Right cardiac atrium (tissue), 5 donors: Measurements from ENCODE around the gene SIK2. TPM values are rescaled to one million over a fixed set of nuclear protein-coding genes. Genes with fewer than 3 reads are reported as not detected.

Experiments
- ATAC-seq, 2 donors: fragments of 200-7000 bp; cut with Tn5 transposase; one replicate each; pipeline versions ENCODE4 v1.8.0 to v1.9.1; 2020; ENCODE audit warnings: moderate library complexity in 2 of 2, mild to moderate bottlenecking in 1 of 2
- DNase-seq, 3 donors: peaks; one replicate each; pipeline ENCODE4 v3.0.0-alpha.2; 2020
- H3K27ac ChIP-seq: one replicate; pipeline ENCODE4 v1.5.1; 2013; ENCODE audit warnings: mild to moderate bottlenecking, low read length, control low read depth, moderate library complexity
- H3K27me3 ChIP-seq: one replicate; pipeline ENCODE4 v1.6.1; 2013; ENCODE audit not compliant: control insufficient read depth, insufficient read depth
- H3K4me1 ChIP-seq: one replicate; pipeline ENCODE4 v1.6.1; 2013; ENCODE audit warnings: low read length; ENCODE audit not compliant: control insufficient read depth, insufficient read depth
- H3K4me3 ChIP-seq: one replicate; pipeline ENCODE4 v1.5.1; 2013; ENCODE audit warnings: low read length, control low read depth
- H3K9me3 ChIP-seq: one replicate; pipeline ENCODE4 v1.6.1; 2013; ENCODE audit warnings: low read length; ENCODE audit not compliant: control insufficient read depth
- WGBS: extraction: QIAGEN DNeasy Blood & Tissue Kit; methylation state at CpG from one replicate; pipeline ENCODE4 v1.1.7; 2013; 5-methylcytosine and 5-hydroxymethylcytosine counted together
- intact Hi-C, 4 donors: fragments of 100-400 bp; cut with DNase I; formaldehyde crosslinking; loops; one replicate each; pipeline versions ENCODE4 v1.11.0 to v1.14.0; 2022 to 2023
- polyA plus RNA-seq: library from polyadenylated mRNA; stranded (reverse); fragments of 200-250 nt; gene quantifications from one replicate; pipeline ENCODE4 v1.2.3, GENCODE V29; 2013
- total RNA-seq, 4 donors: library from RNA; stranded (reverse); fragmentation: NEBNext Ultra II Directional; extraction: Animal tissue kit (Norgen Biotek cat#: 25700); gene quantifications; one replicate each; pipeline ENCODE4 v1.2.1, GENCODE V29; 2021
- donor health status: healthy with polysubstance abuse.
- donor health status: DM: no; HTN: yes; CAD: no.
- donor health status: DM: no; HTN: no; CAD: no.
- donor health status: DM: no; HTN: yes; CAD: no; lungs with severe emphysema.
- donor health status: DM: yes; HTN: yes; CAD: no.

SIK2 gene
- total and polyA plus RNA-seq, 5 donors = 7.4 to 51.7 (median 21.5) TPM

GRCh38 chr11:111774955-111775710 lies 172.9 kb downstream of the SIK2 start:
- DNase-seq (peak; percentile 64 to 87 (median 70)), ATAC-seq (peak; percentile 81 to 88)
- H3K9me3 ChIP-seq = no peaks in the 10 kb centered on the region
- no peak overlapping the region for H3K4me3 ChIP-seq
- H3K27me3 ChIP-seq = no peaks in the 10 kb centered on the region
- 44% methylated on average over 6 of the region's 6 CpGs for WGBS
- no peaks in the 10 kb centered on the region for H3K4me1 ChIP-seq
- intact Hi-C loops = loop anchor here (2.0 to 10.0 kb wide), 4 partner anchors 60 to 190 kb away; partner anchors contain the start of gene SIK2 (in 4 of the 4)
- no peak overlapping the region for H3K27ac ChIP-seq

DNA sequence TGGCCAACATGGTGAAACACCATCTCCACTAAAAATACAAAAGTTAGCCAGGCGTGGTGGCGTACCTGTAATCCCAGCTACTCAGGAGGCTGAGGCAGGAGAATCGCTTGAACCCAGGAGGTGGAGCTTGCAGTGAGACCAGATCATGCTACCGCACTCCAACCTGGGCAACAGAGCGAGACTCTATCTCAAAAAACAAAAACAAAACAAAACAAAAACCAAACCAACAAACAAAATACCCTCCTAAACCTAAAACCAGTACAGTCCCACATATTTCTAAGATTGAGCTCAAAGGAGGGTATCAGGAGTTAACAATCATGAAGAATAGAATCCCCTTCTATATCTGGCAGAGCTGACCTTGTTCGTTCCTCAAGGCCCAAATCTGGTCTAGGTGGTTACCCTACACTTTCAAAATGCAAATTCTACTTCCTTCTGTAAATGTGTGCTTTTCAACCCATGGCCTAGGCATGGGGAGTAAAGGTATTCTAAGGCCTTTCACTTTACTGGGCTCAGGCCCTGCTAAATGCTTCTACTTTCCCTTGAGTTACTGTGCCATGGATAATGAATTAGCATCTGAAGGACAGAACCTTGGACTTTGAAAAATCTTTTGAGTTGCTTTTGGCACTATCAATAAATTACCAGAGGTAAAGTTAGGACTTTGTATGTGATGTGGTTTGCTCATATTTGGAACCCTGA lies 174.3 kb downstream of the SIK2 start:
- WGBS = 88% methylated on average over 6 of the region's 6 CpGs
- intact Hi-C loops = loop anchor here in 3 of 4 donors (5.0 to 10.0 kb wide), 3 partner anchors 58 to 192 kb away; partner anchors contain the start of gene SIK2 (in 3 of the 3)
- DNase-seq (no peak), ATAC-seq (no peak)
- Histone ChIP-seq H3K27ac (no peak overlapping the region), H3K9me3 (no peaks in the 10 kb centered on the region), H3K4me3 (no peak overlapping the region), H3K27me3 (no peaks in the 10 kb centered on the region), H3K4me1 (no peaks in the 10 kb centered on the region)

DNA sequence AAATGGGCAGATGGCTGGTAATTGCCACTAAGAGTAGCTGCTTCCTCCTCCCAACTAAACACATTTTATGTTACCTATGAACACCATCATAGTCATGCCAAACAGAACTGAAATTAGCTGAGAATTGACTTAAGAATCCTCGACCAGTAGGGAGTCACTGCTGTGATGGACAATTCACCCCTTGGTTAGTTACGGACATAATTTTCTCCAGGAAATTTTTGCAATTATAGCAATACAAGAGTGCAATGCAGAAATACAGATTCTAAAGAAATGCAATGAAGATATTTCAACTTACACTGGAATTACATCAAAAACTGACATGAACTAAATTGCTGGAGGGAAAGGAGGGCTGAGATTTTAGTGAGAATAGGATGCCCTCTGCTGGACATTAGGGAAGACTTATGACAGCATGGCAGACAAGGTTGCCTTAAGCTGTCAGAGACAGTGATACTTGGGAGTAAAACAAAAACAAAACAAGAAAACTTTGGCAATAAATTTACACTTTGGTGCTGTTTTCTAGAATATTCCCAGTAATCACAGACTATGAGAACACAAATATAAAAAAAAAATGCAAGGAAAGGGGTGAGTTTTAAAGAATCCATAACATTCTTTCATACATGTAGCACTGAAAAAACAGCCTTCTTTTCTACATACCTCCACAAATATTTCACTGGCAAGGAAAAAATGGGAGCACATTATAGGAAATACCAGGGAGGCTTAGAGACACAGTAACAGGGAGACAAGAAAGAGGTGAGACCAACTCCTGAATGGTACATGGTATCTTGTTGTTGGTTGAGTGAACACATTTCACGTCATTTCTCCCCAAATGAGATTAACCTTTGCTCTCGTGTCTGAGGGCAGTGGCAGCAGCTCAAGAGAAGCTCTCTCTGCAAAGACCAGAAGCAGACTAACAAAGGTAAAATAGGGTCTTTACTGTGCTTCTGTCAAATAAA lies 175.1 kb downstream of the SIK2 start:
- H3K27ac ChIP-seq = no peak overlapping the region
- no peaks in the 10 kb centered on the region for H3K27me3 ChIP-seq
- no peak overlapping the region for H3K4me3 ChIP-seq
- no peaks in the 10 kb centered on the region for H3K4me1 ChIP-seq
- intact Hi-C loops = loop anchor here in 3 of 4 donors (5.0 to 10.0 kb wide), 3 partner anchors 57 to 193 kb away; partner anchors contain the start of gene SIK2 (in 3 of the 3)
- WGBS = 60% methylated on average over 4 of the region's 4 CpGs
- DNase-seq (no peak), ATAC-seq (peak; percentile 74 to 76)
- no peaks in the 10 kb centered on the region for H3K9me3 ChIP-seq

DNA sequence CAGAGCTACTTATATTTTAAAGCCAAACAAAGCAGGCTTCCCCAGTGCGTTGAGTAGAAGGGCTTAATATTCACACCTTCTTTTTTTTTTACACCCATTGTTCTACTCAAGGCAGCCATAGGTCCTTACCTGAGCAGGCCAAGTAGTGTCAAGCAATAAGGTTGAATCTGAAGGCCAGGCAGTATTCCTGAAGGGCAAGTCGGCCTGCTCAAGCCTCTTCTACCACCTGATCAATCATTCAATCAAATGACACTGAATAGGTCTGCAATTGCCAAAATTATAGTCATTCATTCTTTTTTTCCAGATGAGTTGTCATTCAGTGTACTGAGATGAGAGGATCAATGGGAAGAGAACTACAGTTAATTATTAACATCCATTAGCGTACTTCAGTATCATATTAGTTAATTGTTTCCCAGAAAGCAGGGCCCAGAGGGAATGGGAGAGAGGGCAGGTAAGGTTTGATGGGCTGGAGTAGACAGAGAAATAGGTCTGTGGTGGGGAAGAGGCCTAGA lies 175.9 kb downstream of the SIK2 start:
- H3K27me3 ChIP-seq = no peaks in the 10 kb centered on the region
- H3K4me3 ChIP-seq = no peak overlapping the region
- intact Hi-C loops = loop anchor here in 3 of 4 donors (5.0 to 10.0 kb wide), 3 partner anchors 57 to 193 kb away; partner anchors contain the start of gene SIK2 (in 3 of the 3)
- H3K9me3 ChIP-seq = no peaks in the 10 kb centered on the region
- H3K4me1 ChIP-seq = no peaks in the 10 kb centered on the region
- ATAC-seq = no peak
- H3K27ac ChIP-seq = no peak overlapping the region
- no peak for DNase-seq
- 87% methylated on average over 3 of the region's 3 CpGs for WGBS

GRCh38 chr11:111779118-111779517 lies 176.9 kb downstream of the SIK2 start:
- H3K9me3 ChIP-seq = no peaks in the 10 kb centered on the region
- no peaks in the 10 kb centered on the region for H3K27me3 ChIP-seq
- no peak for DNase-seq
- 77% methylated on average over 6 of the region's 6 CpGs for WGBS
- no peak overlapping the region for H3K27ac ChIP-seq
- intact Hi-C loops = loop anchor here in 3 of 4 donors (5.0 to 10.0 kb wide), 3 partner anchors 56 to 194 kb away; partner anchors contain the start of gene SIK2 (in 3 of the 3)
- no peaks in the 10 kb centered on the region for H3K4me1 ChIP-seq
- ATAC-seq = no peak
- no peak overlapping the region for H3K4me3 ChIP-seq

Other genes with a start within 250 kb of the SIK2 start
- gene POU2AF1, start 223.2 kb upstream of the SIK2 start, total RNA-seq = under 1 TPM in 2 of 4 donors, not detected in 2; 0.23 to 0.35 TPM
- gene POU2AF1, start 223.2 kb upstream of the SIK2 start, polyA plus RNA-seq = not detected
- gene BTG4, start 90.1 kb upstream of the SIK2 start, total RNA-seq = not detected
- not detected for gene BTG4, start 90.1 kb upstream of the SIK2 start, polyA plus RNA-seq
- gene HOATZ, start 87.7 kb upstream of the SIK2 start, total RNA-seq = not detected
- gene HOATZ, start 87.7 kb upstream of the SIK2 start, polyA plus RNA-seq = not detected
- 1 to 10 TPM; 5.5 to 7.8 (median 6.4) TPM for gene LAYN, start 61.7 kb upstream of the SIK2 start, total RNA-seq
- gene LAYN, start 61.7 kb upstream of the SIK2 start, polyA plus RNA-seq = 5.0 TPM
- 10 to 100 TPM in 2 of 4 donors, 1 to 10 TPM in 2; 9.6 to 19.7 (median 10.3) TPM for gene PPP2R1B, start 163.9 kb downstream of the SIK2 start, total RNA-seq
- gene PPP2R1B, start 163.9 kb downstream of the SIK2 start, polyA plus RNA-seq = 5.7 TPM